ENCODE measurements around the gene TPM1.
"Not testable (repeated sequence)": the region's sequence is repeated elsewhere in the genome, so short reads cannot be mapped to it uniquely, and the experiment has no call there.

The TPM1 gene

GRCh38 chr15:63099581-63099980 is 57.0 kb downstream of the TPM1 start:
- DNase-seq, result not testable (repeated sequence)

DNA sequence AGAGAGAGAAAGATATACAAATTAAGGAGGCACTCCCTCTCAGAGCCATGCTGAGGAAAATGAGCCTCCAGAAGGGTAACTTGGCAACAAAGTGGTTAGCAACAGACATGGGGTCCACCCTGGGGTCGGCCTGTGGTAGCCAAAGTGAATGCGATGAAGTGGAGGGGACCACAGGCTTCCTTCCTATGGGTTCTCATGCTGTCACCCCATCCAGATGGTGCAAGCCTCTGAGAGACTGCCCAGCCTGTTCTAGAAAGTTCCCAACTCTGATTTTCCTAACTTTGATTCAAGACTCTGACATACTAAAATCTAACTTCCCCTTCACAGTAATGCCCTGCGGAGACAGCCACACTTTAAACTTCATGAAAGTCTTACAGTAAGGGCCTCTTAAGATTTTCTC is 60.9 kb downstream of the TPM1 start:
- DNase-seq, result no peak

- no peak for DNase-seq
Measured at GRCh38 chr15:63104727-63105126, 62.2 kb downstream of the TPM1 start.

- not testable (repeated sequence) for DNase-seq
Measured at GRCh38 chr15:63105354-63105753, 62.8 kb downstream of the TPM1 start.

GRCh38 chr15:63107895-63108546 is 65.5 kb downstream of the TPM1 start:
- DNase-seq, result no peak

DNA sequence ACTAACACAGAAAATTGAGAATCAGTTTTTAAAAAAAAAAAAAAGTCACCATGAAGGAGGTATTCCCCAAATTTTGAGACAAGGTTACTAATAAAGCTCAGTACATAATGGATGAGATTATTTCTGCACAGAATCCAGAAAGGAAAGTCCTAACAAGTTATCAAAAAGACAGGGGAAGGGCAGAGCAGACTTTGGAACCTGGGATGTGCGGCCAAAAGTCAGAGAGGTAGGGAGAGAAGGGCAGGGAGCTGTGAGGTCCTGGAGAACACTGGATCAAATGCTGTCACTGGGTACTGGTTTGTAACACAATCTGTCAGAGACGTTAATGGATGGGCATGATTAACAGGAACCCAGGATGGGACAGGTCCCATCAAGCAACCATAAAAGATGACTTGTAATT is 67.0 kb downstream of the TPM1 start:
- no peak for DNase-seq

- DNase-seq, result no peak
Measured at GRCh38 chr15:63109920-63110319, 67.4 kb downstream of the TPM1 start.

DNA sequence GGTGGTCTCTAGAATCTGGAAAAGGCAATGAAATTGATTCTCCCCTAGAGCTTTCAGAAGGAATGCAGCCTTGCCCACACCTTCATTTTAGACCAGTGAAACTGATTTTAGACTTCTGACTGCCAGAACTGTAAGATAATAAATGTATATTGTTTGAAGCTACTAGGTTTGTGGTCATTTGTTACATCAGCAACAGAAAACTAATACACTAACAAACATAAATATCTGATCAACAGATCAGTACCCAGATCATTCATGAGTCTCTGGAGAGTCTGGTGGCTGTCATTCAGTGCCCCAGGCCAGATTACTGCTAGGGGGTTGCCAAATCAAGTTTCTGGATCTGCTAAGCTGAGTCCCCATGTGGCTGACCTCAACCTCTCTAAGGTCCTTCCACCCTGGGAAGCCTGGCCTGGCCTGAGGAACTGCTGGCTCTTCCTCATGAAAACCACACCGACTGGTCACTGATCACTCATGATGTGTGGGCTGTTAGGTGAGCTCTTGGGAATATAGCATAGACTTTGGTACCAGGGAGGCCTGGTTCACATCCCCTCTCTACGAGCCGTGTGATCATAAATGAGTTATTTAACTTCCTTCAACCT is 68.0 kb downstream of the TPM1 start:
- no peak for DNase-seq

- no peak for DNase-seq
Measured at GRCh38 chr15:63111481-63111880, 68.9 kb downstream of the TPM1 start.

GRCh38 chr15:63112871-63113270 is 70.3 kb downstream of the TPM1 start:
- DNase-seq, result no peak

DNA sequence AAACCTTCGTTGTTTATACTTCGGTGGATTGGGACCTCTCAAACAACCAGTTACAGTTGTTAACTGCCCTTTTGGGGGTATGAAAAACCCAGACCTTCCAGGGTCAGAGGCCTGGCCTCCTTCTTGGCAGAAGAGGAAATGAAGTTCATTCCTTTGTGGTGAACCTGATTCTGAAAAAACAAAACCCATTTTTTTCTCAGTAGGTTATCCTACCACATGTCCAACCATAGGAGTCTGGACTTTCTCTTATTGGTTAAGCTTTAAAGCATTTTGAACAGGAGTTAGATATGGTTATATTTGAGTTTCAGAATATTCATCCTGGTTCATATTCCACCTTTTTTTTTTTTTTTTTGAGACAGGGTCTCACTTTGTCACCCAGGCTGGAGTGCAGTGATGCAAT is 71.9 kb downstream of the TPM1 start:
- no peak for DNase-seq
